Thyroid gland (tissue), 4 donors: ENCODE measurements around the gene FANCC. TPM values are rescaled to one million over a fixed set of nuclear protein-coding genes. Genes with fewer than 3 reads are reported as not detected.

Source experiments
- DNase-seq, 2 donors: peaks; one replicate each; pipeline ENCODE4 v3.0.0-alpha.2; 2019
- H3K27ac ChIP-seq, 3 donors: fragments of 200-600 bp; sonication (generic); 1 replicate in 2 of 3; 2 replicates in 1 of 3; pipeline ENCODE4 v1.5.1; 2016 to 2019; ENCODE audit warnings: mild to moderate bottlenecking in 1 of 3, moderate library complexity in 1 of 3
- H3K27me3 ChIP-seq: fragments of 200-600 bp; sonication (generic); one replicate; pipeline ENCODE4 v1.5.1; 2019
- H3K36me3 ChIP-seq, 2 donors: fragments of 200-600 bp; sonication (generic); one replicate each; pipeline ENCODE4 v1.5.1; 2016 to 2019
- H3K4me1 ChIP-seq, 2 donors: fragments of 200-600 bp; sonication (generic); one replicate each; pipeline ENCODE4 v1.5.1; 2017 to 2019
- H3K4me3 ChIP-seq, 3 donors: fragments of 200-600 bp; sonication (generic); replicated peaks in 1 of 3; 1 replicate in 2 of 3; 2 replicates in 1 of 3; pipeline ENCODE4 v1.5.1; 2016; ENCODE audit warnings: mild to moderate bottlenecking in 1 of 3
- H3K9me3 ChIP-seq: fragments of 200-600 bp; sonication (generic); one replicate; pipeline ENCODE4 v1.5.1; 2017
- POLR2A ChIP-seq, 2 donors: fragments of 450-650 bp; IDR thresholded peaks; one replicate each; pipeline ENCODE4 v1.6.1; 2017; ENCODE audit warnings: antibody characterized with exemption in 2 of 2, mild to moderate bottlenecking in 2 of 2, moderate library complexity in 1 of 2
- WGBS, 2 donors: methylation state at CpG; one replicate each; pipeline ENCODE4 v1.1.5; 2017; 5-methylcytosine and 5-hydroxymethylcytosine counted together
- intact Hi-C: fragments of 100-400 bp; cut with DNase I; formaldehyde crosslinking; loops from one replicate; pipeline ENCODE4 v1.15.1; 2023
- total RNA-seq, 4 donors: library from RNA; depleted of rRNA; stranded (reverse); fragments of >200 nt; gene quantifications; one replicate each; pipeline ENCODE4 v1.2.3, GENCODE V29; 2016
- TF ChIP-seq, protein P1 (sequence below), 6 experiments: fragments of 200-600 bp in 3 of 6; fragments of 450-650 bp in 3 of 6; sonication (generic) in 3 of 6; IDR thresholded peaks; one replicate each; pipeline ENCODE4 v1.5.1; 2016 to 2019; ENCODE audit warnings: antibody characterized with exemption in 6 of 6, mild to moderate bottlenecking in 2 of 6, inconsistent platforms in 1 of 6, moderate library complexity in 1 of 6

Gene FANCC
- total RNA-seq, 4 donors from 2014 or later: 13.9 to 15.0 (median 14.2) TPM

DNA sequence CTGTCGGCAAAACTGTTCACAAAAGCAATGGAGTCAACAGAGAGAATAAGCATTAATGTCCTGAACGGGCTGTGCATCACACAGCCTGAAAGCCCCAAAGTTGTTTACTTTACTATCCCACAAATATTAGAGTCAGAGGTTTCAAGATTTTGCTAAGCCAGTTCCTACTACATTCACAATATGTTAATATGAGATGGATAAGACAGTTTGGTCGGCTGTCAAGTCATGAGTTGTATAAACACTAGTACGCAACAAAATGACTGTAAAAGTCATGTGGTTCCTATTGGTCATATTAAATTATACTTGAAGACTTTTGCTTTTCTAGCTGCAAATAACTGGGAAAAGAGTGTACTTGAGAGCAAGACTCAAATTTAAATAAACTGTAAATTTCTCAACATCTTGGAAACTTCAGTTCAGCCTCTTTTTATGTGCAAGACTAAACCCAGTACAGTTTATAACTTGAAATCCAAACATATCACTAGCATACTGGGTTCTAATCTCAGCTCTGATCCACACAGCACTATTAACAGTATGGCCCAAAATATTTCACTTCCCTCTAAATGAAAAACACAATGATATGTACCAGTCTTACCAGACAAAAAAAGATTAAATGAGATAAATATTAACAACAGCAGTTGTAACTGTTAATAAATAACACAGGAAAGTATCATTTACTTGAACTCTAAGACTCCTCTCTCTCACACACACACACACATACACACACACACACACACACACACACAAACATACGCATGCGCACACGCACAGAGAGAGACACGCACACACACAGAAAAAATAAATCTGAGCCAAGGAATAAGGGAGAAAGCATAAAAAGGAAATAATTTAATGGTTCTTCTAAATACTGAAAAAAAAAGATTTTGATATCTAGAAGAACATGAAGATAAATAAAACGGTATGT is 33.1 kb downstream of the FANCC start:
- Histone ChIP-seq H3K4me3 (no peak overlapping the region), H3K27ac (no peak overlapping the region), H3K4me1 (peaks cover 0 to 7% of the 10 kb centered on the region in 2 donors), H3K9me3 (no peaks in the 10 kb centered on the region), H3K27me3 (no peaks in the 10 kb centered on the region), H3K36me3 (no peaks in the 10 kb centered on the region)
- no peak for DNase-seq
- WGBS, 2 donors: 79 to 84% methylated on average over 9 of the region's 9 CpGs
- intact Hi-C loops: no loop called here
- no peak for TF ChIP-seq POLR2A (IDR thresholded peaks at IDR 0.05)
- TF ChIP-seq, protein P1, sequence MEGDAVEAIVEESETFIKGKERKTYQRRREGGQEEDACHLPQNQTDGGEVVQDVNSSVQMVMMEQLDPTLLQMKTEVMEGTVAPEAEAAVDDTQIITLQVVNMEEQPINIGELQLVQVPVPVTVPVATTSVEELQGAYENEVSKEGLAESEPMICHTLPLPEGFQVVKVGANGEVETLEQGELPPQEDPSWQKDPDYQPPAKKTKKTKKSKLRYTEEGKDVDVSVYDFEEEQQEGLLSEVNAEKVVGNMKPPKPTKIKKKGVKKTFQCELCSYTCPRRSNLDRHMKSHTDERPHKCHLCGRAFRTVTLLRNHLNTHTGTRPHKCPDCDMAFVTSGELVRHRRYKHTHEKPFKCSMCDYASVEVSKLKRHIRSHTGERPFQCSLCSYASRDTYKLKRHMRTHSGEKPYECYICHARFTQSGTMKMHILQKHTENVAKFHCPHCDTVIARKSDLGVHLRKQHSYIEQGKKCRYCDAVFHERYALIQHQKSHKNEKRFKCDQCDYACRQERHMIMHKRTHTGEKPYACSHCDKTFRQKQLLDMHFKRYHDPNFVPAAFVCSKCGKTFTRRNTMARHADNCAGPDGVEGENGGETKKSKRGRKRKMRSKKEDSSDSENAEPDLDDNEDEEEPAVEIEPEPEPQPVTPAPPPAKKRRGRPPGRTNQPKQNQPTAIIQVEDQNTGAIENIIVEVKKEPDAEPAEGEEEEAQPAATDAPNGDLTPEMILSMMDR (IDR thresholded peaks at IDR 0.05): no peak

DNA sequence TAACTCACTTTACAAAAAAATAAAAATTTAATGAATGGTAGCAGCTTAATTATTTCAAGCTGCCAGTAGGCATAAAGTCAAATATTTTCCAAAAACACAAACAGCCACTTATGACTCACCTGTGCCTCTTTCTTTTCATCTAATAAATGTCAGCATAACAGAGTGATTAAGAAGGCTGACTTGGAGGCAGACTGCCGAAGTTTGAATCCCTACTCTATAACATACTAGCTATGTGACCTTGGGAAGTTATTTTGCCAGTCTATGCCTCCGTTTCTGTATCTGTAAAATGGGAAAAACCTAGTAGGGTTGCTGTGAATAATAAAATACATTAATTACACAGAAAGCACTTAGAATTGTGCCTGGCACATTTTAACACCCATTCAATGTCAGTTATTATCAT is 33.8 kb downstream of the FANCC start:
- no peak for DNase-seq
- Histone ChIP-seq H3K4me1 (peaks cover 0 to 7% of the 10 kb centered on the region in 2 donors), H3K27me3 (no peaks in the 10 kb centered on the region), H3K4me3 (no peak overlapping the region), H3K9me3 (no peaks in the 10 kb centered on the region), H3K27ac (no peak overlapping the region), H3K36me3 (no peaks in the 10 kb centered on the region)
- TF ChIP-seq, protein P1 (IDR thresholded peaks at IDR 0.05): no peak
- TF ChIP-seq POLR2A (IDR thresholded peaks at IDR 0.05): no peak
- 95 to 96% methylated on average over 2 of the region's 2 CpGs for WGBS, 2 donors
- intact Hi-C loops: no loop called here

DNA sequence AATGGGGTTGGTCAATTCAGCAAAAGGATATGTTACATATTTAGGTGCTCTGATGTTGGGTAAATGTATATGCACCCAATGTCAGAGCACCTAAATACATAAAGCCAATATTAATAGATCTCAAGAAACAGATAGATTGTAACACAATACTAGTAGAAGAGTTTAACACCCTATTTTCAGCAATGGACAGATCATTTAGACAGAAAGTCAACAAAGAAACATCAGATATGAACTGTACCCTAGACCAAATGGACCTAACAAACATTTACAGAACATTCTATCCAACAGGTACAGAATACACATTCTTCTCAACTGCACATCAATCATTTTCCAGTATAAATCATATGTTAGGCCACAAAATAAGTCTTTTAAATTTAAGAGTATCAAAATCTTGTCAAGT is 35.2 kb downstream of the FANCC start:
- no peak for TF ChIP-seq POLR2A (IDR thresholded peaks at IDR 0.05)
- TF ChIP-seq, protein P1 (IDR thresholded peaks at IDR 0.05): no peak
- intact Hi-C loops: no loop called here
- no peaks in the 10 kb centered on the region for H3K36me3 ChIP-seq
- no peaks in the 10 kb centered on the region for H3K27me3 ChIP-seq
- H3K27ac ChIP-seq: no peak overlapping the region
- DNase-seq: no peak
- no peak overlapping the region for H3K4me3 ChIP-seq
- H3K9me3 ChIP-seq: no peaks in the 10 kb centered on the region
- H3K4me1 ChIP-seq: peaks cover 0 to 7% of the 10 kb centered on the region in 2 donors

DNA sequence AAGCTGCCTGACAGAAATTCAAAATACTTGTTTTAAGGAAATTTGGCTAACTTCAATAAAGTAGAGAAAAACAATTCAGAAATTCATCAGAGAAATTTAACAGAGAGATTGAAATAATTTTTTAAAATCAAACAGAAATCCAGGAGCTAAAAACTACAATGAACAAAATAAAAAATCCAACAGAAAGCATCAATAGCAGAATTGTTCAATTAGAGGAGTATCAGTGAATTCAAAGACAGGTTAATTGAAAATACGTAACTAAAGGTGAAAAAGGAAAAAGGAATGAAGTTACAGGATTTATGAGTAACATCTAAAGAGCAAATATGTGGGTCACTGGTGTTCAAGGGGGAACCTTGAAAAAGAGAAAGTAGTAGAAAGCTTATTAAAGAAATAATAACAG is 36.8 kb downstream of the FANCC start:
- no peaks in the 10 kb centered on the region for H3K36me3 ChIP-seq
- H3K27me3 ChIP-seq: no peaks in the 10 kb centered on the region
- no peak for TF ChIP-seq POLR2A (IDR thresholded peaks at IDR 0.05)
- TF ChIP-seq, protein P1 (IDR thresholded peaks at IDR 0.05): no peak
- no peak for DNase-seq
- no peak overlapping the region for H3K27ac ChIP-seq
- H3K4me1 ChIP-seq: peaks cover 0 to 7% of the 10 kb centered on the region in 2 donors
- no peaks in the 10 kb centered on the region for H3K9me3 ChIP-seq
- WGBS, 2 donors: 98% methylated on average over 1 of the region's 1 CpG
- intact Hi-C loops: no loop called here
- H3K4me3 ChIP-seq: no peak overlapping the region

DNA sequence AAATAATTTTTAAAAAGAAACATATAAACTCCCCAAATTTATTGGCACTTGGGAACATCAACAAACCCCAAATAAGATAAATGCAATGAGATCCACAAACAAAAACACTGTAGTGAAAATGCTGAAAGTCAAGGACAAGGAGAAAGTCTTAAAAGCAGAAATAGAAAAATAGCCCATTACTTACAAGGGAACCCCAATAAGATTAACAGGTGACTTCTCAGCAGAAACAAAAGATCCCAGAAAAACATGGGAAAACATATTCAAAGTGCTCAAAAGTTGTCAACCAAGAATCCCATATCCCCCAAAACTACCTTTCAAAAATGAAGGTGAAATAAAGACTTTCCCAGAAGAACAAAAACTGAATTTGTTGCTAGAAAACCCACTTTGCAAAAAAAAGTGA is 40.0 kb downstream of the FANCC start:
- intact Hi-C loops: no loop called here
- Histone ChIP-seq H3K36me3 (no peaks in the 10 kb centered on the region), H3K27ac (no peak overlapping the region), H3K9me3 (no peaks in the 10 kb centered on the region), H3K27me3 (no peaks in the 10 kb centered on the region), H3K4me1 (no peaks in the 10 kb centered on the region), H3K4me3 (no peak overlapping the region)
- no peak for TF ChIP-seq POLR2A (IDR thresholded peaks at IDR 0.05)
- TF ChIP-seq, protein P1 (IDR thresholded peaks at IDR 0.05): no peak
- DNase-seq: no peak
